HG03045 (cell line): ENCODE results near the gene BPIFA3.
"Not testable (repeated sequence)": the region's sequence is repeated elsewhere in the genome, so short reads cannot be mapped to it uniquely, and the experiment has no call there.

Source experiments
- ATAC-seq: cut with Tn5 transposase; IDR thresholded peaks from one replicate; pipeline ENCODE4 v1.9.1; 2021; ENCODE audit warnings: mild to moderate bottlenecking, moderate library complexity; ENCODE audit not compliant: unreplicated experiment

Gene BPIFA3

DNA sequence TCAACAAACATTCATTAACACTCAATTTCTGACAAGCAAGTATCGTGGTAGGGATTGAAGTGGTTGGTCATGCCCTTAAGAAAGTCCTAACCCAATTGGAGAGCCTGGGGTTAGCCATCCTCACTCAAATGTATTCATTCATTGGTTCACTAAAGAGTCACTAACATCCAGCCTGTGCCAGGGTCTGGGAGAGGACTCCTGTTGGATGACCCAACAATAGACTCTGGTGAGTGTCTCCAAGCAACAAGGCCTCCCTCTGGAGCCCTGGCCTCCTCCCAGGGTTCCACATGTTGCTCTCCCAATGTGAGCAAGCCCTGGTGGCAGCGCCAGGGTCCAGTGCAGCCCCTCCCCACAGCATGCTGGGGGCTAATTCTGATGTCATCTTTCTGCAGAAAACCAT lies at the start of gene BPIFA3:
TSS of gene BPIFA3 (plus strand) at position 301 of the 400 bp plus-strand sequence. CDS start 185 bp downstream, outside the sequence.
- no peak for ATAC-seq

DNA sequence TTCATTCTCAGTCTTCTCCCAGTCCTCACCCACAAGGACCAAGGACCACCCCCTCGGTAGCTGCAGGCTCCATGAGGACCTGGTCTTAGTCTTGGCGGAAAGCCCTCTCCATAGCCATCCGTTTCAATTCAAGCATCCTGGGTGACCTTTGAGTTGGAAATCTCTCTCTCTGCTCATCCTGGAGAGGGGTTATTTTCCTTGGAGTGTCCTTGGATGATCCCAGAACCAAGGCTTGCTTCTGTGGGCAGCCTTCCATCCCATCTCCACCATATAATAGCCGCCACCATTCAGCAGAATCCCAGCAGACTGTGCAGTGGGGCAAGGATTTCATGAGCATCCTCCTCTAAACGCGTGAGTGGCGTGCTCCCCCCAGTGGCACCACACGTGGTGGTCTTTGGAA lies 49.3 kb upstream of the BPIFA3 start, which contains the start of gene BPIFA2:
TSS of gene BPIFA2 (plus strand) at position 301 of the 400 bp plus-strand sequence. CDS start 987 bp downstream, outside the sequence.
- no peak for ATAC-seq

DNA sequence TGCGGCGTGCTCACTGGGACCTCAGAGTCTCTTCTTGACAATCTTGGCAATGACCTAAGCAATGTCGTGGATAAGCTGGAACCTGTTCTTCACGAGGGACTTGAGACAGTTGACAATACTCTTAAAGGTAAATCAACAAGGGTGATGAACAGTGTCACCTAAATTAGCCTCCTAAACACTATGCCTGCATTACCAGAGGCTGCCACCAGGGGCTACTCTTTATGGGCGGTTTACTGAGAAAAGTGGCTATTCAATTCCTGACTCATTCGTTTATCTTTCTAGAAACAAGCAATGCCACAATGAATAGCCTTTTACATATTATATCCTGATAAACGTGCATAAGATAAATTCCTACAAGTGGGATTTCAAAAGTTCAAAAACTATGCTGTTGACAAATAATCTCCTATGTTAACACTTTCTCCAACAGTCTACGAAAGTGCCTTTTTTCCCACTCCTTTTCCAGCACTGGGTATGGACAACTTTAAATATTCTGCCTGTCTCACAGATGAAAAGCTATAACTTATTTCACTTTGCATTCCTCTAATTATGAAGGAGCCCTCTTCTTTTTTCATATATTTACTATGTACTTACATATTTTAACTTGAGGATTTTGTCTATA lies 47.9 kb upstream of the BPIFA3 start:
- ATAC-seq, result no peak

DNA sequence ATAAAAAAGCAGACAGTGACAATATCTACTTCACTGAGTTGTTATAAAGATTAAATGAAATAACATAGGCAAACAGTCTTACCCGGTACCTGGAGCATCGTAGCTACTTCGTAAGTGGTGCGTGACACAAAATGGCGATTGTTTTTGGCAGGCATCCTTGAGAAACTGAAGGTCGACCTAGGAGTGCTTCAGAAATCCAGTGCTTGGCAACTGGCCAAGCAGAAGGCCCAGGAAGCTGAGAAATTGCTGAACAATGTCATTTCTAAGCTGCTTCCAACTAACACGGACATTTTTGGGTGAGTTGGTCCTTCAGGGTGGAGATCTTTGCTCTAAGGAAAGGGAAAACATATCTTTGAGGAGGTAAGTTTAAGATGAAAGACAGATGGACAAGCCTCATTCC lies 44.4 kb upstream of the BPIFA3 start:
- no peak for ATAC-seq

DNA sequence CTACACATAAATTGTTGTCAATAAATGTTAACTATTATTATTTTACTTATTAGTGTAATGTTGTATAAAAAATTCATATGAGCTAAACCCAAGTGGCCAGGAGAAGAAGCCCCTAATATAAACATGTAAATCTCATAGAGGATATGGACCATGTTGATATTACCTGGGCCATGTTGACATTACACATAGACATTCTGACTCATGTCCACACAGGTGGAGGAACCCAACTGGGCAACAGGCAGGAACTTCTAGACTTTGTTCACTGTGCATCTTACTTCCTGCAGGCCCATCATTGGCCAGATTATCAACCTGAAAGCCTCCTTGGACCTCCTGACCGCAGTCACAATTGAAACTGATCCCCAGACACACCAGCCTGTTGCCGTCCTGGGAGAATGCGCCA lies 42.0 kb upstream of the BPIFA3 start:
- no peak for ATAC-seq

DNA sequence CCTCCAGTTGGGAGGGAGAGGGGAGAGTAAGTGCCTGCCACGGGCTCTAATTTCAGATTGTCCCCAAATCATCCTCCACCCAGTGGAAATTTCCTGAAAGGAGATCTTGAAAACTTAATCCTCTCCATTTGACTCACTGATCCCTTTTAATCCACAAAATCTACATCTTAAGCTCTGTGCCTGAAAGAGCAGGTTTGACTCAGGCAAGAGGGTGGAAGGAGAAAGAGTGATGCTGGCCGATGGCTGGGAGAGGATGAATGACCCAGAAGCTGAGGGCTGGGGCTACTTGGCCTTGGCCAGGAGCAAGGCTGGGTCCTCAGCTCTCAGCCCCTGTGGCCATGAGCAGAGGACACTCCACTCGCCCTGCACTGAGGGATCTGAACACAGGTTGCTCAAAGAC lies 41.1 kb upstream of the BPIFA3 start:
- no peak for ATAC-seq

DNA sequence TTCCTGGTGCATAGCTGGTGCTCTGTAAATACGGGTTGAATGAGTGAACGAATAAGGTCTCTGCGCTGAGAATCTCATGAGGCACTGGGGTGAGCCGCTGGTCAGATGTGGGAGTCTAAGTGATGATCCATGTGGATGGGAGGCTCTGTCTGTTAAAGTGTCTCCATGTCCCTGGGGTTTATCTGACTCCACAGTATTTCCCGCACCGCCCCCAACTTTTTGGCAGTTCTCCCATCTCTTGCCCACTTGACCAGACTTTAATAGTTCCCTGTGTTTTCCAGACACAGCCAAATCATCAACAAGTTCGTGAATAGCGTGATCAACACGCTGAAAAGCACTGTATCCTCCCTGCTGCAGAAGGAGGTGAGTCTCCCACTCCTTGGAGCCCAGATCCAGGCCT lies 39.3 kb upstream of the BPIFA3 start:
- no peak for ATAC-seq

DNA sequence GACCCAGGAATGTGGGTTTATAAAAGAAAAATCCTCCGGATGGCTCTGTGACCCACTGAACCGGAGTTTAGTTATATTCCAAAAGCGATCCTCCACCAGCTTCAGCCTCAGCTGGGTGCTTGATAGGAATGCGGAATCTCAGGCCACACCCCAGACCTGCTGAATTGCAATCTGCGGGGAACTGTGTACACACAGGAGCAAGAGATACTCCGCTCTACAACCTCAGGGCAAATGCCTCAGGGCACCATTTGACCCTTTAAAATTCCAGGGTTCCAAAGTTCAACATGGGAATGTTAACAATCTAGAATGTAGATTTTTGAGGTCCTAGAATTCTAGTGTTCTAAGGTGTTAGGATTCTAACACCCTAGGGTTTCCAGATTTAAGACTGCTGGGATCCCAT lies 38.4 kb upstream of the BPIFA3 start:
- ATAC-seq, result no peak

DNA sequence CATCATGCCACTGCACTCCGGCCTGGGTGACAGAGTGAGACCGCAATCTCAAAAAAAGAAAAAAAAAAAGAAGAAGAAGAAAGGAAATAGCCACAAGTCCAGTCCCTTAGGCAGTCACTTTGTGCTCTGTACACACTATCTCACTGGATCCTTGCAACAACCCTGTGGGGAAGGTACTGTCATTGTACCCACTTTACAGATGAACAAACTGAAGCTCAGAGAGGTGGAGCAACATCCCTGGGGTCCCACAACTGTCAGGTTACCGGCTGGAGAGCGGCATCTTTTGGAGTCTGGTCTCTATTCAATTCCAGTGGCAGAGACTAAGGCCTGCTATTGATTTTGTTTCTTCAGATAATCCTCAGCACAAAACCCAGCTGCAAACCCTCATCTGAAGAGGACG lies 37.0 kb upstream of the BPIFA3 start:
- ATAC-seq, result no peak

DNA sequence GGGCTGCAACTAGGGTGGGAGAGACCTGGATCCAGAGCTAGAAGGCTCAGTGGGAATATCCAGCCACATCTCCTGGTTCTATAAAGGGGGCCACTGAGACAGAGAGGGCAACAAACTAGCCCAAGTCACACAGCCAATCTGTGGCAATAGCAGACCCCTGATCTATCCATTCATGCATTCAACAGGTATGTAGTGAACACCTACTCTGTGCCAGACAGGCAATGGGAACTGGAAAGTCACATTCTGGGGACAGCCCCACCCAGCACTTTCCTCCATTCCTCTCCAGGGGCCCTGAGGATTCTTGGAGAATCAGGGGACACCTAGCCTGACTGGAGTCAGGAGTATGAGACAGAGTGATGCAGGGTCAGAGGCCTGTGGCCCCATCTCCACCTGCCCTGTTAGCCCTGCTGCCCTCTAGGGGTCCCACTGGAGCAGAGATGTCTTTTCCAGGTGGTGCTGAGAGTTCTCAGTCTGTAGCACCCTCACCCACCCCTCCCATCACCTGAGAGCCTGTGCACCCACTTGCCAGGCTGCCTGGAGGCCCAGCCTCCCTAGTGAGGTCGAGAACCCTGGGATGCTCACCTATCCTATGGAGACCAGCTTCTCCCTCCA lies 35.6 kb upstream of the BPIFA3 start:
- no peak for ATAC-seq

DNA sequence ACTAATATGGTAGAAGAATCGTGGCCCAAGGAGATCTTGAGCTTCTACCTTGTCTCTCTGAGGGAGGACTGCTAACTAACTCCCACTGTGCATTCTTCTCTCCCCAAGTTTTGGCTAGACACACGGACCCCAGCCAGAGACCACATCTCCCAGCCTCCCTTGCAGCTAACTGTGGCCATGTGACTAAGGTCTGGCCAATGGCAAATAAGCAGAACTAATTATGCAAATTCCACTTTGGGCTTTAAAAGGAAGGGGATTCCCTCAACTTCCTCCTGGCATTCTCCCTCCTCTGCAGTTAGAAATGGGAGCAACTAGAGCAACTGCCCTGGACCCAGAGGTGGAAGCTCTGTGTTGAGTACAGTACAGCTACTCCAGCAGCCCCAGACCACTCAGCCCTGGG lies 33.8 kb upstream of the BPIFA3 start:
- ATAC-seq, result no peak

DNA sequence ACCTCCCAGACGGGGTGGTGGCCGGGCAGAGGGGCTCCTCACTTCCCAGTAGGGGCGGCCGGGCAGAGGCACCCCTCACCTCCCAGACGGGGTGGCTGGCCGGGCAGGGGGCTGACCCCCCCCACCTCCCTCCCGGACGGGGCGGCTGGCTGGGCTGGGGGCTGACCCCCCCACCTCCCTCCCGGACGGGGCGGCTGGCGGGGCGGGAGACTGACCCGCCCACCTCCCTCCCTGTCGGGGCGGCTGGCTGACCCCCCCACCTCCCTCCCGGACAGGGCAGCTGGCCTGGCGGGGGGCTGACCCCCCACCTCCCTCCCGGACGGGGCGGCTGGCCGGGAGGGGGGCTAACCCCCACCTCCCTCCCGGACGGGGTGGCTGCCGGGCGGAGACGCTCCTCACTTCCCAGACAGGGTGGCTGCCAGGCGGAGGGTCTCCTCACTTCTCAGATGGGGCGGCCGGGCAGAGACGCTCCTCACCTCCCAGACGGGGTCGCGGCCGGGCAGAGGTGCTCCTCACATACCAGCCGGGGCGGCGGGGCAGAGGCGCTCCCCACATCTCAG lies 32.0 kb upstream of the BPIFA3 start:
- not testable (repeated sequence) for ATAC-seq

DNA sequence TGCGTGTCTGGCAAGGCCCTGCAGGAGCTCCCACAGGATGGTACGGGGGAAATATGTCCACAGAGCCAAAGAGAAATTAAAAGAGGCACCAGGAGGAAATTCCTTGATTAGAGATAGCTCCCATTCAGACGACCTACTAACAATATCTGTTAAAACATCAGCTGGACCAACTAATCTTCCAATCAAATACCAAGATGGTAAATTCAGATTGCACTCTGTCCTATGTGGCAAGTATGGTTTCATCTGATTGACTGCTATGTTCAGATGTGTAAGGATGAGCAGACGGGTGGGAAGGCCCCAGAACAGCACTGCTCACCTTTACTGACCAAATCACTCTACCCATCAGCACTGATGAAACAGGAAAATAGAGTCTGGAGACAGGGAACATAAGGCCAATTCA lies 29.7 kb upstream of the BPIFA3 start:
- no peak for ATAC-seq

DNA sequence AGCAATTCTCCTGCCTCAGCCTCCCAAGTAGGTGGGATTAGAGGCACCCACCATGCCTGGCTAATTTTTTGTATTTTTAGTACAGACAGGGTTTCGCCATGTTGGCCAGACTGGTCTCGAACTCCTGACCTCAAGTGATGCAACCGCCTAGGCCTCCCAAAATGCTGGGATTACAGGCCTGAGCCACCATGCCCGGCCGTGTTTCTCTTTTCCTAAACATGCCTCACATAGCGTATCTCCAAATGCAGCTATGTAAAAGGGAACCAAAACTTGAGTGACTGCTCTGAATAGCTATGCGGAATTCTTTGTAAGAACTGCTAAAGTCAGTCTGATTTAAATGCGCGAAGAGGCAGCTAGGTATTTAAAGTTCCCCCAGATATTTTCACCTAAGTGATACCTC lies 28.7 kb upstream of the BPIFA3 start:
- ATAC-seq, result no peak

DNA sequence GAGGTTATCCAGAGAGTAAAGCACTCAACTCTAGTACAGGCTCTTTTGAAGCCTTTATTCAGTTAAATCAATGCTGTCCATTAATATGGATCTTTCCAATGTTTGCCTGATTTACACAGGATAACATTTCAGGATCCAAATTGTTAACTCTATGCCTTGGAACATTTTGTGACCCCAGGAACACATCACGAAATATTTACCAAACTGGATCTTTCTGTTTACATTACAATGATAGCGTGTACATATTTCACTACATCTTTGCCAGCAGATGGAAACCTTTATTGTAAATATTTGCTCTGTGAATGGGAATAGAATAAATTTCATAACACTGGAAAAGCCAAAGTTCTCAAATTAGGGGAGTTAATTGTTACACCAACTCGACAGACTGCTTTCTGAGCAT lies 25.7 kb upstream of the BPIFA3 start:
- ATAC-seq, result no peak

DNA sequence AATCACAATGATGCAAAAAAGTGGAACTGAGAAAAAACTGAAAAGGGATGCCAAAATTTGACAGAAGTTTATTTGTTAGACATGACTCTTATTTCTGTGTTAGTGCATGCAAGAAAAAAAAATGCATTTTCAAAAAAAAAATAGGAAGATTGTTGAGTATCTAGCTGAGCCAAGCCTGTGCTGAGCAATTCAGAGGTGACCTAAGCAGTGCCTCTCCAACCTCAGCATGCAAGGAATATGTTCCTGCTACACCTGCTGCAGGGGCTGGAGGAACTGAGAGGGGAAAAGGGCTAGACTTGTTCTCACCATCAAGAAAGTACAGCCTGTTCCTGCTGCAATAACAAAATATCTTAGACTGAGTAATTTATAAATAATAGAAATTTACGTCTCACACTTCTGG lies 25.2 kb upstream of the BPIFA3 start:
- ATAC-seq, result no peak

DNA sequence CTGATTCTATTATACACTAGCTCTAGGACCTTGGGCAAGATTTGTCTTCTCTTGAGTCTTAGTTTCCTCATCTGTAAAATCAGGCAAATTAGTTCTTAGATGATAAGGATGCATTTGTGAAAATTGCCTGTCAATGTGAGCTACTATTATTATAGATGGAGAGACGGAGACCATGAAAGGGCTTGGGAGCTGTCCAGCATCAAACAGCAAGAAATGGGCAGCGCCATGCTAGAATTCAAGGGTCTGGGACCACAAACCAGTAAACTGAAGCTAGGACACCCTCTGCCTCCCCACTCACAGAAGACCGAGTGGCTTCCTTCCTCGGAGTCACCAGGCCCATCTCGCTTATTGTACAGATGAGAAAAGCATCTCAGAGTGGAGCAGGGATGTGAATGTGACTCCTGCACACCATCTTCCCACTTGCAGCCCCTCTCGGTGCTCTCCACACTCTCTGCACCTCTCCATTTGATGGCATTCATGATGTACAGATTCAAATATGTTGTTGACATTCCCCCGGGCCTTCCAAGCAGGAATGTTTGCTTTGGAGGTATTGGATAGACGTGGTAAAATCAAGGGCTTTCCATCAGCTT lies 24.1 kb upstream of the BPIFA3 start:
- ATAC-seq, result no peak

DNA sequence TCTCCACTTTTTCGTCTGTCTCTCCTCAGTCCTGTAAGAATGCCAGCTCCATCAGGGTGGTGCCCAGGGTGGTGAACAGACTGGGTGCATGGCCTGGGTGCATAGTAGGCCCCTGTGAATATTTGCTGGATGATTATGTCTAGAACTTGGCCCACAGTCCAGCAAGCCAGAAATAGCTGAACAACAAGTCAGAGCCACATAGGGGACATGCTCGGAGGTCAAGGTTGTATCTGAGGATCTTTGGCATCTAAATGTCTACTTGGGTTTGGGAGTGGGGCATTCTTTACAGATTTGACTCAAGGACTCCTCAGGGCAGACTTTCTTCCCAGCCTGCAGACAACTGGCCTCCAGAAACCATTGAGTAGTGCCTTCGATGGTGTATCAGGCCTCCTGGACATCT lies 18.1 kb upstream of the BPIFA3 start:
- ATAC-seq, result no peak

DNA sequence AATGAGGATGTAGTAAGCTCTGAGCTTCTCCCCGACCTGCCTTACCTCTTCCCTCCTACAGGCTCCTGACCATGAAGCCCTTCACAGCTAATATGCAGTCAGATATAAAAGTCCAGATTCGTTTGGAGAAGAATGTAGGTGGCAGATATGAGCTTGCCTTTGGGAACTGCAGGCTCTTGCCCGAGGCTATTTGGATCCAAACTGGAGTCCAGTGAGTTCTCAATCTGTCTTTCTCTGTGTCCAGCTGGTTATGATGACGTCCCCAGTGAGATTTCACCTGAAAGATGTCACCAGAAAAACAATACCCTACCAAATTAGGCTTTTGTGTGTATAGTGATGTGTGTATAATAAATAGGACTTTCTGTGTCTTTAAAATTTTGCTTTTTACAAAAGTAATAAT lies 14.7 kb upstream of the BPIFA3 start:
- no peak for ATAC-seq

DNA sequence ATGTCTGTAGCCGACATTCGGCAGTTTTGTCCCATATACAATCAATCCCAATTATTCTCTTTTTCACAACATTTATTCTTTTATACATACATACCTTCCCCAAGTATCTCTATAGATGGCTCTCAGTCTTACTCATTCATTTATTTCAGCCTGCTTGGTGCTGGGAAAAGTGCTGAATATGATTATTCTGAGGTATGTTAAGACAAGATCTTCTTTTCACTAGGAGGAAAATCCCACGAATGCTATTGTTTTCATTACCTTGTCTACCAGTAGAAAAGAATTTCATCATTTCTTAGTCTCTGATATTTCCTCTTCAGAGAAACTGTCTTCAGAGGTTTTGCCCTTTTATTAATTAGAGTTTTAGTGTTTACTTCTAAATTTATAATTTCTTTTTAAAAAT lies 13.7 kb upstream of the BPIFA3 start:
- no peak for ATAC-seq

DNA sequence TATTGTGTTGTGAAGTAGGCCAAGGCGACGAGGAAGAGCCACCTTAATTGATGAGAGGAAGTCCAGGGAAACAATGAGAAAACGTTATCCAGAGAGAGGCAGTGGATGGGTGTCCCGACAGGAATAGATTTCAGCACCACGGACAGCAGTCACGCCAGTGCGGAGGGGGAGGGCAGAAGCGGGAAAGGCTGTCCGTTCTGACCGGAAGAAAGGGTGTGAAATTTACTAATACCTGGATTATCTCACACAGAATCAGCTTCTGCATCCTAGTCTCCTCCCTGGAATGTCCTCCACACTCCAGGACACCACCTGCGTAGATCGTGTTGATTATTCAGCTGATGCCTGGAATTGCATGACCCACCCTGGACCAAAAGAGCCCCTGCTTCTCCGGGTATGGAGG lies 7.4 kb upstream of the BPIFA3 start:
- ATAC-seq, result no peak

DNA sequence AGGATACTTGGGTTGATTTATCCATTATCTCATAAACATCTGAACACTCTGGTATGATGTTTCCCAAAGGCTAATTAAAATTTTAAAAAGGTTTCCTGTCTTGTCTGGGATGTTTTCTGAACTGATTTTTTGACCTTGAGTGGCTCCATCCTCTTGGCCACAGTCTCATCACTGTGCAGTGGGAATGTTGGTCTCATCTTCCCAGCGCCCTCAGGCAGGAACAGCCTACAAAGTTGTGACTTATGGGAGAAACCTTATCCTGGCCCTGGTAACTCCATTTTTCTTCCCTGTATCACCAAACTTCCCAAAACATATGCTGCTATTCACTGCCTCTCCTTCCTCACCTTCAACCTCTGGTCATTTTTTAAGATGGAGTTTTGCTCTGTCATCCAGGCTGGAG lies 6.8 kb upstream of the BPIFA3 start:
- ATAC-seq, result no peak
